ENCODE measurements around the gene ZBTB46. TPM values are rescaled to one million over a fixed set of nuclear protein-coding genes. Genes with fewer than 3 reads are reported as not detected.
"Not testable (repeated sequence)": the region's sequence is repeated elsewhere in the genome, so short reads cannot be mapped to it uniquely, and the experiment has no call there.

ZBTB46 gene
- total RNA-seq, 1 donor from 2014 or later: 1.7 TPM

GRCh38 chr20:63858393-63859165, 27.5 kb upstream of the ZBTB46 start:
- DNase-seq (ENCODE audit: low spot score): peak; percentile 61

GRCh38 chr20:63857764-63858392, 26.8 kb upstream of the ZBTB46 start:
- peak; percentile 36 for DNase-seq (ENCODE audit: low spot score)

- DNase-seq (ENCODE audit: low spot score): no peak
These were observed 25.0 kb upstream of the ZBTB46 start for GRCh38 chr20:63856098-63856511.

GRCh38 chr20:63855363-63856097, 24.5 kb upstream of the ZBTB46 start:
- DNase-seq (ENCODE audit: low spot score): peak; percentile 23

GRCh38 chr20:63854766-63855362, 23.8 kb upstream of the ZBTB46 start:
- DNase-seq (ENCODE audit: low spot score): peak; percentile 25

- peak; percentile 67 for DNase-seq (ENCODE audit: low spot score)
These were observed 23.2 kb upstream of the ZBTB46 start for GRCh38 chr20:63854069-63854765.

- DNase-seq (ENCODE audit: low spot score): not testable (repeated sequence)
These were observed 22.6 kb upstream of the ZBTB46 start for GRCh38 chr20:63853733-63854068.

GRCh38 chr20:63851548-63851943, 20.5 kb upstream of the ZBTB46 start:
- not testable (repeated sequence) for DNase-seq (ENCODE audit: low spot score)

- DNase-seq (ENCODE audit: low spot score): no peak
These were observed 19.9 kb upstream of the ZBTB46 start for GRCh38 chr20:63850689-63851547.

GRCh38 chr20:63848003-63848911, 17.2 kb upstream of the ZBTB46 start:
- DNase-seq (ENCODE audit: low spot score): no peak

GRCh38 chr20:63847237-63848002, 16.4 kb upstream of the ZBTB46 start:
- DNase-seq (ENCODE audit: low spot score): no peak

- no peak for DNase-seq (ENCODE audit: low spot score)
These were observed 15.8 kb upstream of the ZBTB46 start for GRCh38 chr20:63846888-63847236.

- DNase-seq (ENCODE audit: low spot score): peak; percentile 94
These were observed 15.2 kb upstream of the ZBTB46 start for GRCh38 chr20:63846128-63846771.

- no peak for DNase-seq (ENCODE audit: low spot score)
These were observed 13.5 kb upstream of the ZBTB46 start for GRCh38 chr20:63844511-63844991.

GRCh38 chr20:63843778-63844177, 12.7 kb upstream of the ZBTB46 start:
- DNase-seq (ENCODE audit: low spot score): no peak

GRCh38 chr20:63843222-63843621, 12.2 kb upstream of the ZBTB46 start:
- DNase-seq (ENCODE audit: low spot score): no peak

GRCh38 chr20:63842258-63842657, 11.2 kb upstream of the ZBTB46 start:
- DNase-seq (ENCODE audit: low spot score): no peak

- DNase-seq (ENCODE audit: low spot score): no peak
These were observed 9.4 kb upstream of the ZBTB46 start for GRCh38 chr20:63840405-63840828.

Data from umbilical cord (tissue), 2 donors.